ENCODE data around the gene IRF4.

GRCh38 chr6:398558-399078 is 7.1 kb downstream of the IRF4 start:
- TF ChIP-seq, protein P1, sequence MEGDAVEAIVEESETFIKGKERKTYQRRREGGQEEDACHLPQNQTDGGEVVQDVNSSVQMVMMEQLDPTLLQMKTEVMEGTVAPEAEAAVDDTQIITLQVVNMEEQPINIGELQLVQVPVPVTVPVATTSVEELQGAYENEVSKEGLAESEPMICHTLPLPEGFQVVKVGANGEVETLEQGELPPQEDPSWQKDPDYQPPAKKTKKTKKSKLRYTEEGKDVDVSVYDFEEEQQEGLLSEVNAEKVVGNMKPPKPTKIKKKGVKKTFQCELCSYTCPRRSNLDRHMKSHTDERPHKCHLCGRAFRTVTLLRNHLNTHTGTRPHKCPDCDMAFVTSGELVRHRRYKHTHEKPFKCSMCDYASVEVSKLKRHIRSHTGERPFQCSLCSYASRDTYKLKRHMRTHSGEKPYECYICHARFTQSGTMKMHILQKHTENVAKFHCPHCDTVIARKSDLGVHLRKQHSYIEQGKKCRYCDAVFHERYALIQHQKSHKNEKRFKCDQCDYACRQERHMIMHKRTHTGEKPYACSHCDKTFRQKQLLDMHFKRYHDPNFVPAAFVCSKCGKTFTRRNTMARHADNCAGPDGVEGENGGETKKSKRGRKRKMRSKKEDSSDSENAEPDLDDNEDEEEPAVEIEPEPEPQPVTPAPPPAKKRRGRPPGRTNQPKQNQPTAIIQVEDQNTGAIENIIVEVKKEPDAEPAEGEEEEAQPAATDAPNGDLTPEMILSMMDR (IDR thresholded peaks at IDR 0.05) = no peak
- no peak for TF ChIP-seq POLR2AphosphoS5 (IDR thresholded peaks at IDR 0.05)
- TF ChIP-seq POLR2A (IDR thresholded peaks at IDR 0.05) = no peak
- no peak for TF ChIP-seq EP300 (IDR thresholded peaks at IDR 0.05)
